HG03354 (cell line): ENCODE data around the gene DCBLD2.

ENCODE experiments used
- ATAC-seq: cut with Tn5 transposase; IDR thresholded peaks from one replicate; pipeline ENCODE4 v1.9.1; 2021; ENCODE audit warnings: mild to moderate bottlenecking; ENCODE audit not compliant: unreplicated experiment, poor library complexity, severe bottlenecking

The DCBLD2 gene

GRCh38 chr3:98805571-98805970, 95.9 kb downstream of the DCBLD2 start:
- no peak for ATAC-seq

GRCh38 chr3:98801043-98801747, 100.3 kb downstream of the DCBLD2 start:
- no peak for ATAC-seq

GRCh38 chr3:98800401-98800800, 101.1 kb downstream of the DCBLD2 start:
- no peak for ATAC-seq

GRCh38 chr3:98799479-98799878, 102.0 kb downstream of the DCBLD2 start:
- no peak for ATAC-seq

GRCh38 chr3:98798820-98799219, 102.7 kb downstream of the DCBLD2 start:
- no peak for ATAC-seq

- no peak for ATAC-seq
These were observed 103.6 kb downstream of the DCBLD2 start for GRCh38 chr3:98797905-98798304.

GRCh38 chr3:98796334-98796733, 105.2 kb downstream of the DCBLD2 start:
- no peak for ATAC-seq

- ATAC-seq = no peak
These were observed 107.5 kb downstream of the DCBLD2 start for GRCh38 chr3:98793971-98794370.

GRCh38 chr3:98791341-98792325, 109.9 kb downstream of the DCBLD2 start:
- no peak for ATAC-seq

- no peak for ATAC-seq
These were observed 112.8 kb downstream of the DCBLD2 start for GRCh38 chr3:98788651-98789050.

- ATAC-seq = no peak
These were observed 114.3 kb downstream of the DCBLD2 start for GRCh38 chr3:98787181-98787580.

GRCh38 chr3:98786364-98787006, 115.0 kb downstream of the DCBLD2 start:
- no peak for ATAC-seq

- no peak for ATAC-seq
These were observed 116.6 kb downstream of the DCBLD2 start for GRCh38 chr3:98784666-98785600.

- ATAC-seq = no peak
These were observed 117.5 kb downstream of the DCBLD2 start for GRCh38 chr3:98784042-98784441.

- no peak for ATAC-seq
These were observed 118.5 kb downstream of the DCBLD2 start for GRCh38 chr3:98782824-98783500.

- ATAC-seq = no peak
These were observed 121.2 kb downstream of the DCBLD2 start for GRCh38 chr3:98780343-98780742.

GRCh38 chr3:98779541-98780335, 121.8 kb downstream of the DCBLD2 start:
- no peak for ATAC-seq

GRCh38 chr3:98778852-98779413, 122.6 kb downstream of the DCBLD2 start:
- no peak for ATAC-seq
